ENCODE results near the gene POU6F2.

GRCh38 chr7:39086638-39087360 is 109.1 kb downstream of the POU6F2 start:
- no peak for TF ChIP-seq CTCF (IDR thresholded peaks at IDR 0.05)
- no peak for TF ChIP-seq ZFX (IDR thresholded peaks at IDR 0.05; ENCODE audit: borderline replicate concordance)

All from 22Rv1 (cell line).